Measurements from ENCODE around the gene USH1C.

The USH1C gene

GRCh38 chr11:17504330-17505107 lies 39.7 kb downstream of the USH1C start:
- DNase-seq (ENCODE audit: low read depth in 2 of 2), result peak; percentile 63 to 78

- DNase-seq (ENCODE audit: low read depth in 2 of 2), result no peak
These were observed 41.6 kb downstream of the USH1C start for GRCh38 chr11:17502630-17503029.

GRCh38 chr11:17500673-17501072 lies 43.5 kb downstream of the USH1C start:
- no peak for DNase-seq (ENCODE audit: low read depth in 2 of 2)

GRCh38 chr11:17498475-17498874 lies 45.7 kb downstream of the USH1C start:
- DNase-seq (ENCODE audit: low read depth in 2 of 2), result no peak

GRCh38 chr11:17498058-17498457 lies 46.2 kb downstream of the USH1C start:
- no peak for DNase-seq (ENCODE audit: low read depth in 2 of 2)

- no peak for DNase-seq (ENCODE audit: low read depth in 2 of 2)
These were observed 47.8 kb downstream of the USH1C start for GRCh38 chr11:17496406-17496805.

- DNase-seq (ENCODE audit: low read depth in 2 of 2), result no peak
These were observed 50.2 kb downstream of the USH1C start for GRCh38 chr11:17494019-17494418.

GRCh38 chr11:17490938-17491337 lies 53.3 kb downstream of the USH1C start:
- no peak for DNase-seq (ENCODE audit: low read depth in 2 of 2)

GRCh38 chr11:17490232-17490631 lies 54.0 kb downstream of the USH1C start:
- no peak for DNase-seq (ENCODE audit: low read depth in 2 of 2)

- no peak for DNase-seq (ENCODE audit: low read depth in 2 of 2)
These were observed 54.5 kb downstream of the USH1C start for GRCh38 chr11:17489751-17490150.

GRCh38 chr11:17488563-17488962 lies 55.7 kb downstream of the USH1C start:
- DNase-seq (ENCODE audit: low read depth in 2 of 2), result no peak

GRCh38 chr11:17486646-17487045 lies 57.6 kb downstream of the USH1C start:
- DNase-seq (ENCODE audit: low read depth in 2 of 2), result no peak

- no peak for DNase-seq (ENCODE audit: low read depth in 2 of 2)
These were observed 60.7 kb downstream of the USH1C start for GRCh38 chr11:17483505-17483904.

- no peak for DNase-seq (ENCODE audit: low read depth in 2 of 2)
These were observed 62.3 kb downstream of the USH1C start for GRCh38 chr11:17481905-17482304.

GRCh38 chr11:17479284-17480214 lies 64.7 kb downstream of the USH1C start:
- no peak for DNase-seq (ENCODE audit: low read depth in 2 of 2)

- no peak for DNase-seq (ENCODE audit: low read depth in 2 of 2)
These were observed 66.1 kb downstream of the USH1C start for GRCh38 chr11:17478070-17478469.

GRCh38 chr11:17477361-17477760 lies 66.9 kb downstream of the USH1C start:
- DNase-seq (ENCODE audit: low read depth in 2 of 2), result no peak

- no peak for DNase-seq (ENCODE audit: low read depth in 2 of 2)
These were observed 67.2 kb downstream of the USH1C start for GRCh38 chr11:17477084-17477333.

GRCh38 chr11:17476317-17477083 lies 67.7 kb downstream of the USH1C start, which contains the start of gene ABCC8:
Gene ABCC8, minus strand, starts transcription at chr11:17476845. Its CDS starts 69 bp downstream, at chr11:17476776.
- DNase-seq (ENCODE audit: low read depth in 2 of 2), result no peak

- no peak for DNase-seq (ENCODE audit: low read depth in 2 of 2)
These were observed 68.4 kb downstream of the USH1C start for GRCh38 chr11:17475666-17476316.

GRCh38 chr11:17473071-17473744 lies 71.0 kb downstream of the USH1C start:
- no peak for DNase-seq (ENCODE audit: low read depth in 2 of 2)
